Gastrocnemius medialis (tissue), 4 donors: Measurements from ENCODE around the gene AFF3. TPM values are rescaled to one million over a fixed set of nuclear protein-coding genes. Genes with fewer than 3 reads are reported as not detected.

Experiments
- ATAC-seq, 2 donors: fragments of 150-250 bp; one replicate each; pipeline ENCODE4 v1.9.1; 2016
- DNase-seq, 2 donors: peaks; one replicate each; pipeline ENCODE4 v3.0.0-alpha.2; 2019
- H3K27ac ChIP-seq, 4 donors: fragments of 200-600 bp; sonication (generic); 1 replicate in 1 of 4; 2 replicates in 3 of 4; pipeline ENCODE4 v1.5.1; 2016 to 2018; ENCODE audit warnings: mild to moderate bottlenecking in 2 of 4, moderate library complexity in 1 of 4
- H3K27me3 ChIP-seq, 3 donors: fragments of 200-600 bp; sonication (generic) in 2 of 3; 1 replicate in 1 of 3; 2 replicates in 2 of 3; pipeline versions ENCODE4 v1.5.1 to v1.6.0; 2016 to 2019; ENCODE audit warnings: mild to moderate bottlenecking in 1 of 3, moderate library complexity in 1 of 3
- H3K36me3 ChIP-seq, 2 donors: fragments of 200-600 bp; sonication (generic) in 1 of 2; one replicate each; pipeline ENCODE4 v1.5.1; 2017 to 2018
- H3K4me1 ChIP-seq, 2 donors: fragments of 200-600 bp; sonication (generic) in 1 of 2; one replicate each; pipeline ENCODE4 v1.5.1; 2016 to 2017; ENCODE audit warnings: mild to moderate bottlenecking in 2 of 2
- H3K4me3 ChIP-seq, 4 donors: fragments of 200-600 bp; sonication (generic) in 3 of 4; 1 replicate in 1 of 4; 2 replicates in 3 of 4; pipeline ENCODE4 v1.5.1; 2016 to 2019; ENCODE audit warnings: mild to moderate bottlenecking in 2 of 4
- H3K9me3 ChIP-seq, 3 donors: fragments of 200-600 bp; sonication (generic) in 2 of 3; 1 replicate in 1 of 3; 2 replicates in 2 of 3; pipeline ENCODE4 v1.5.1; 2016 to 2019
- POLR2A ChIP-seq, 2 donors: fragments of 450-650 bp; IDR thresholded peaks; one replicate each; pipeline ENCODE4 v1.6.1; 2017; ENCODE audit warnings: antibody characterized with exemption in 2 of 2, mild to moderate bottlenecking in 2 of 2, moderate library complexity in 2 of 2
- in situ Hi-C, 4 donors: fragments of 200-750 bp; cut with MboI; loops; one replicate each; pipeline versions ENCODE4 v1.15.0 to v1.8.0; 2017; ENCODE audit warnings: low sequenced_read_pairs in 4 of 4
- intact Hi-C: fragments of 100-400 bp; cut with DNase I; formaldehyde crosslinking; loops from one replicate; pipeline ENCODE4 v1.15.1; 2023; ENCODE audit warnings: low total_unique reads
- total RNA-seq, 4 donors: library from RNA; depleted of rRNA; stranded (reverse); fragments of >200 nt; gene quantifications; one replicate each; pipeline versions ENCODE4 v1.1.0 to v1.2.3, GENCODE V29; 2016
- TF ChIP-seq, protein P1 (sequence below), 5 experiments: fragments of 450-650 bp in 3 of 5; fragments of 200-600 bp in 2 of 5; sonication (generic) in 2 of 5; IDR thresholded peaks in 4 of 5; conservative IDR thresholded peaks in 1 of 5; 1 replicate in 4 of 5; 2 replicates in 1 of 5; pipeline ENCODE4 v1.5.1; 2016 to 2019; ENCODE audit warnings: antibody characterized with exemption in 5 of 5, mild to moderate bottlenecking in 3 of 5, moderate library complexity in 3 of 5

The AFF3 gene
- total RNA-seq, 4 donors from 2014 or later = 0.22 to 0.55 (median 0.47) TPM

DNA sequence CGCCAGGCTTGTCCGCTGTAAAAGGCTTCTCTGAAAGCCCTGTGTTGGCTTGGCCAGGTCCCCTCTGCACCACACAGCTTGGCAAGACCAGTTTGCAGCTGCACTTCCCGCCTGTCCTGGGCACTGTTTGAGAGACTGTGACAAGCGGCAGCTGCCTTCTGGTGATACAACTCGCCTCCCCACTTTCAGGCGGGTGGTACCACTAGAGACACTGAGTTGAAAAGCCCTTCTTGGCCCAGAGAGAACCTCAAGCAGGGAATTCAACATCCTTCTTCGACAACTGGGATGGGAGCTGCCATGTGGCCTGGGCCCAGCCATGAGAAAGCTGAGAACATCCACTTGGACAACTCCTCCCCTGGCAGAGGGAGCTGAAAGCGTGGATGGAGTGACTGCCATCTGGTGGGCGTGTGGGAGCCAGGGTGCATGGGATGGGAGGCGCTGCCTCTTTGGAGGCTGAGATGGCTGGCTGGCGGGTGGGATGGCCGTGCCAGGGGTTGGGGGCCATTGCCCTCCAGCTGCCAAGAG is 527.1 kb downstream of the AFF3 start:
- Histone ChIP-seq H3K4me1 (no peaks in the 10 kb centered on the region), H3K27ac (no peak overlapping the region), H3K36me3 (no peaks in the 10 kb centered on the region), H3K27me3 (no peaks in the 10 kb centered on the region), H3K4me3 (no peak overlapping the region), H3K9me3 (no peaks in the 10 kb centered on the region)
- intact Hi-C loops = loop anchor here (2.0 kb wide), 1 partner anchor 57 kb away; no protein-coding TSS in a partner anchor
- TF ChIP-seq, protein P1, sequence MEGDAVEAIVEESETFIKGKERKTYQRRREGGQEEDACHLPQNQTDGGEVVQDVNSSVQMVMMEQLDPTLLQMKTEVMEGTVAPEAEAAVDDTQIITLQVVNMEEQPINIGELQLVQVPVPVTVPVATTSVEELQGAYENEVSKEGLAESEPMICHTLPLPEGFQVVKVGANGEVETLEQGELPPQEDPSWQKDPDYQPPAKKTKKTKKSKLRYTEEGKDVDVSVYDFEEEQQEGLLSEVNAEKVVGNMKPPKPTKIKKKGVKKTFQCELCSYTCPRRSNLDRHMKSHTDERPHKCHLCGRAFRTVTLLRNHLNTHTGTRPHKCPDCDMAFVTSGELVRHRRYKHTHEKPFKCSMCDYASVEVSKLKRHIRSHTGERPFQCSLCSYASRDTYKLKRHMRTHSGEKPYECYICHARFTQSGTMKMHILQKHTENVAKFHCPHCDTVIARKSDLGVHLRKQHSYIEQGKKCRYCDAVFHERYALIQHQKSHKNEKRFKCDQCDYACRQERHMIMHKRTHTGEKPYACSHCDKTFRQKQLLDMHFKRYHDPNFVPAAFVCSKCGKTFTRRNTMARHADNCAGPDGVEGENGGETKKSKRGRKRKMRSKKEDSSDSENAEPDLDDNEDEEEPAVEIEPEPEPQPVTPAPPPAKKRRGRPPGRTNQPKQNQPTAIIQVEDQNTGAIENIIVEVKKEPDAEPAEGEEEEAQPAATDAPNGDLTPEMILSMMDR (IDR thresholded peaks at IDR 0.05 in 4 of 5, conservative IDR thresholded peaks at IDR 0.05 in 1 of 5) = peak in 3 of 5 experiments; percentile 17 to 44 (median 36)
- no peak for TF ChIP-seq POLR2A (IDR thresholded peaks at IDR 0.05)
- in situ Hi-C loops = no loop called here
- ATAC-seq = peak; percentile 74 to 77
- DNase-seq = peak; percentile 19 to 25

DNA sequence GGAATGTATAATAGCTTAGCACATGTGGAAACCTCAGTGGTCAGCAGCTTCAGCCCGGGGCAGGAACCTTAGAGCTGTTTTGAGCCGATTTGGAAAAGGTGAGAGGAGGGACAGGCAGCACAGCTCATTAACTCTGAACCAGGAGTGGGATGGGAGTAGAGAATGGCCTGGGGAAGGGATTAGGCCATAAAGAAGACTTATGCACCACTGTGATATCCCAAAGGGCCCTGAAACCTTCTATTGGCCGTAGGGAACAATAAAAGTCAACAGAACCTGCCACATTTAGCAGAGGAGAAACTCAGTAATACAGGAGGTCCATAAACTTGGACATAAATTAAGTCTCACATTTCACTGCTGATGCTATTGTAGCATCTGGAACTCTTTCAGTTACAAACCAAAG is 528.4 kb downstream of the AFF3 start:
- no peak overlapping the region for H3K4me3 ChIP-seq
- no peak for ATAC-seq
- no peak overlapping the region for H3K27ac ChIP-seq
- intact Hi-C loops (loop anchor here (2.0 kb wide), 1 partner anchor 55 kb away; no protein-coding TSS in a partner anchor), in situ Hi-C loops (no loop called here)
- TF ChIP-seq POLR2A (IDR thresholded peaks at IDR 0.05) = no peak
- TF ChIP-seq, protein P1 (IDR thresholded peaks at IDR 0.05 in 4 of 5, conservative IDR thresholded peaks at IDR 0.05 in 1 of 5) = no peak
- H3K4me1 ChIP-seq = no peaks in the 10 kb centered on the region
- no peak for DNase-seq
- no peaks in the 10 kb centered on the region for H3K36me3 ChIP-seq
- no peaks in the 10 kb centered on the region for H3K9me3 ChIP-seq
- H3K27me3 ChIP-seq = no peaks in the 10 kb centered on the region

DNA sequence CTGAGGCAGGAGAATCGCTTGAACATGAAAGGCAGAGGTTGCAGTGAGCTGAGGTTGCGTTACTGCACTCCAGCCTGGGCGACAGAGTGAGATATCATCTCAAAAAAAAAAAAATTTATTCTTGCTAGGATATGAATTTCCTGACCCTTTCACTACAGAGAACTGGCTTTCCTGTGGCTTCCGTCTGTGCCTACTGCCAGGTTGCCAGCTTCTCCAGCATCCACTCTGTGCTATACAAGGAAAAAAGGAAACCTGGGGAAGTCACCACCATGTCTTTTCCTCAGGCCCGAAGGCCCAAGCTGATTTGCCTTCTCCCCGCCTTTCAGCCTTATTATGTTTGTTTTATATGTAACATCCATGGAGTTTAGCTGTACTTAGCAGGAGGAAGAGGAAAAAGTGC is 530.6 kb downstream of the AFF3 start:
- intact Hi-C loops = no loop called here
- H3K4me3 ChIP-seq = no peak overlapping the region
- H3K9me3 ChIP-seq = no peaks in the 10 kb centered on the region
- H3K36me3 ChIP-seq = no peaks in the 10 kb centered on the region
- H3K27ac ChIP-seq = no peak overlapping the region
- in situ Hi-C loops = no loop called here
- ATAC-seq (no peak), DNase-seq (no peak)
- TF ChIP-seq, protein P1 (IDR thresholded peaks at IDR 0.05 in 4 of 5, conservative IDR thresholded peaks at IDR 0.05 in 1 of 5) = no peak
- TF ChIP-seq POLR2A (IDR thresholded peaks at IDR 0.05) = no peak
- no peaks in the 10 kb centered on the region for H3K4me1 ChIP-seq
- H3K27me3 ChIP-seq = no peaks in the 10 kb centered on the region

DNA sequence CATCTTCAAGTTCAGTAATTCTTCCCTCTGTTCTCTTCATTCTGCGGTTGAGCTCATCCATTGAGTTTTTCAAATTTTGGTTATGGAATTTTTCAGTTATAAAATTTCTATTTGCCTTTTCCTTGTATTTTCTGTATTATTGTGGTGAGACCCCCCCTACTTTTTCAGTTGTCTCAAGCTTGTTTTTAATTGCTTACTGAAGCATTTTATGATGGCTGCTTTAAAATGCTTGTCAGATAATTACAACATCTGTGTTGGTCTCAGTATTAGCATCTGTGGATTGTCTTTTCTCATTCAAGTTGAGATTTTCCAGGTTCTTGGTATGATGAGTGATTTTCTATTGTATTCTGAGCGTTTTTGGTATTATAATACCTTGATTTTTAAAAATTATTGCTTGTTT is 531.4 kb downstream of the AFF3 start:
- intact Hi-C loops = no loop called here
- Histone ChIP-seq H3K9me3 (no peaks in the 10 kb centered on the region), H3K27me3 (no peaks in the 10 kb centered on the region), H3K27ac (no peak overlapping the region), H3K4me1 (no peaks in the 10 kb centered on the region), H3K36me3 (no peaks in the 10 kb centered on the region), H3K4me3 (no peak overlapping the region)
- ATAC-seq = no peak
- no peak for TF ChIP-seq POLR2A (IDR thresholded peaks at IDR 0.05)
- TF ChIP-seq, protein P1 (IDR thresholded peaks at IDR 0.05 in 4 of 5, conservative IDR thresholded peaks at IDR 0.05 in 1 of 5) = no peak
- DNase-seq = no peak
- in situ Hi-C loops = no loop called here

DNA sequence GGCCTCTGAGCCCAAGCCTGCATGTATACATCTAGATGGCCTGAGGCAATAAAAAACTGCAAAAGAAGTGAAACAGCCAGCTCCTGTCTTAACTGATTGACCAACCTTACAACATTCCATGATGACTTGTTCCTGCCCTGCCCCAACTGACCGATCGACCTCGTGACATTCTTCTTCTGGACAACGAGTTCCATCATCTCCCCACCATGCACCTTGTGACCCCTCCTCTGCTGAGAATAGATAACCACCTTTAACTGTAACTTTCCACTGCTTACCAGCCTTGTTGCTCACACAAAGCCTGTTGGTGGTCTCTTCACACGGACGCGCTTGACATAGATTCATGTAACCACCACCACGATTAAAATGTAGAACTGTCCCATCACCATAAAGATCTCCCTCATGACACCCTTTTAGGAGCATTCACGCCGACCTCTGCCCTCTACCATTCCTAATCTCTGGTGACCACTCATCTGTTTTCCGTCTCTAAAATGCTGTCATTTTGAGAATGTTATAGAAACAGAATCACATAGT is 532.5 kb downstream of the AFF3 start:
- no peak for ATAC-seq
- Histone ChIP-seq H3K27me3 (no peaks in the 10 kb centered on the region), H3K36me3 (no peaks in the 10 kb centered on the region), H3K4me3 (no peak overlapping the region), H3K9me3 (no peaks in the 10 kb centered on the region), H3K27ac (no peak overlapping the region), H3K4me1 (no peaks in the 10 kb centered on the region)
- TF ChIP-seq POLR2A (IDR thresholded peaks at IDR 0.05) = no peak
- TF ChIP-seq, protein P1 (IDR thresholded peaks at IDR 0.05 in 4 of 5, conservative IDR thresholded peaks at IDR 0.05 in 1 of 5) = no peak
- intact Hi-C loops = no loop called here
- in situ Hi-C loops = no loop called here
- no peak for DNase-seq
